CD14-positive monocyte (primary cell): ENCODE data around the gene MRGPRE. TPM values are rescaled to one million over a fixed set of nuclear protein-coding genes. Genes with fewer than 3 reads are reported as not detected.

ENCODE experiments used
- DNase-seq, 3 donors: peaks; one replicate each; pipeline ENCODE4 v3.0.0-alpha.2; 2011 to 2022
- H2AFZ ChIP-seq: 2 replicates; pipeline ENCODE4 v1.6.0; 2012; ENCODE audit warnings: mild to moderate bottlenecking, low read depth, low read length, inconsistent platforms; ENCODE audit not compliant: insufficient read depth, poor library complexity, severe bottlenecking
- H3K27ac ChIP-seq, 2 donors: 1 replicate in 1 of 2; 2 replicates in 1 of 2; pipeline ENCODE4 v1.5.1; 2012 to 2013; ENCODE audit warnings: low read length in 2 of 2, control low read depth in 1 of 2, inconsistent platforms in 1 of 2, low read depth in 1 of 2, mild to moderate bottlenecking in 1 of 2
- H3K27me3 ChIP-seq, 2 donors: one replicate each; pipeline versions ENCODE4 v1.6.0 to v1.6.1; 2011 to 2013; ENCODE audit warnings: low read length in 2 of 2; ENCODE audit not compliant: control insufficient read depth in 2 of 2, insufficient read depth in 2 of 2
- H3K36me3 ChIP-seq, 2 donors: replicated peaks in 1 of 2; 1 replicate in 1 of 2; 2 replicates in 1 of 2; pipeline versions ENCODE4 v1.5.1 to v1.6.1; 2012 to 2013; ENCODE audit warnings: low read length in 2 of 2, control low read depth in 1 of 2, inconsistent platforms in 1 of 2, mild to moderate bottlenecking in 1 of 2; ENCODE audit not compliant: insufficient read depth in 2 of 2, control insufficient read depth in 1 of 2
- H3K4me1 ChIP-seq, 2 donors: 1 replicate in 1 of 2; 2 replicates in 1 of 2; pipeline versions ENCODE4 v1.5.1 to v1.6.1; 2012 to 2013; ENCODE audit warnings: low read length in 2 of 2, control low read depth in 1 of 2, inconsistent platforms in 1 of 2, mild to moderate bottlenecking in 1 of 2, moderate library complexity in 1 of 2; ENCODE audit not compliant: insufficient read depth in 2 of 2, control insufficient read depth in 1 of 2
- H3K4me2 ChIP-seq: replicated peaks from 2 replicates; pipeline ENCODE3; 2012; ENCODE audit warnings: low read length, moderate library complexity, mild to moderate bottlenecking; ENCODE audit not compliant: poor library complexity, severe bottlenecking; ENCODE audit errors: extremely low read depth
- H3K4me3 ChIP-seq, 3 experiments: fragments of 200-600 bp in 1 of 3; sonication (generic) in 1 of 3; replicated peaks in 1 of 3; 1 replicate in 2 of 3; 2 replicates in 1 of 3; pipeline ENCODE4 v1.5.1; 2011 to 2013; ENCODE audit warnings: low read length in 3 of 3, mild to moderate bottlenecking in 3 of 3, control low read depth in 2 of 3, low read depth in 2 of 3, inconsistent platforms in 1 of 3, moderate library complexity in 1 of 3
- H3K79me2 ChIP-seq: 2 replicates; pipeline ENCODE4 v1.6.0; 2012; ENCODE audit warnings: mild to moderate bottlenecking, control low read depth, inconsistent platforms, low read length, moderate library complexity; ENCODE audit not compliant: insufficient read depth
- H3K9ac ChIP-seq: 2 replicates; pipeline ENCODE4 v1.6.0; 2017; ENCODE audit warnings: low read length, mild to moderate bottlenecking; ENCODE audit not compliant: insufficient read depth, poor library complexity, severe bottlenecking
- H3K9me3 ChIP-seq, 2 donors: replicated peaks in 1 of 2; 1 replicate in 1 of 2; 2 replicates in 1 of 2; pipeline versions ENCODE4 v1.5.1 to v1.6.1; 2012 to 2013; ENCODE audit warnings: low read length in 2 of 2, control low read depth in 1 of 2; ENCODE audit not compliant: control insufficient read depth in 1 of 2, insufficient read depth in 1 of 2
- H4K20me1 ChIP-seq: 2 replicates; pipeline ENCODE4 v1.6.0; 2012; ENCODE audit warnings: mild to moderate bottlenecking, low read length, control low read depth, moderate library complexity; ENCODE audit not compliant: insufficient read depth
- H3K27ac Mint-ChIP-seq, 7 donors: one replicate each; pipeline ENCODE4 v1.8.0; 2020; ENCODE audit warnings: mild to moderate bottlenecking in 7 of 7, mixed read lengths in 7 of 7, moderate library complexity in 6 of 7, inconsistent platforms in 2 of 7
- H3K27me3 Mint-ChIP-seq, 3 donors: one replicate each; pipeline ENCODE4 v1.8.0; 2021 to 2022; ENCODE audit warnings: low read depth in 3 of 3, mild to moderate bottlenecking in 3 of 3, mixed read lengths in 3 of 3, moderate library complexity in 3 of 3, inconsistent platforms in 1 of 3
- H3K36me3 Mint-ChIP-seq, 2 donors: one replicate each; pipeline ENCODE4 v1.8.0; 2020; ENCODE audit warnings: mixed read lengths in 2 of 2, inconsistent platforms in 1 of 2, mild to moderate bottlenecking in 1 of 2
- H3K4me1 Mint-ChIP-seq: one replicate; pipeline ENCODE4 v1.8.0; 2020; ENCODE audit warnings: mild to moderate bottlenecking, mixed read lengths
- H3K4me3 Mint-ChIP-seq, 2 donors: one replicate each; pipeline ENCODE4 v1.8.0; 2020; ENCODE audit warnings: mild to moderate bottlenecking in 2 of 2, mixed read lengths in 2 of 2, moderate library complexity in 1 of 2
- H3K9me3 Mint-ChIP-seq, 7 donors: one replicate each; pipeline ENCODE4 v1.8.0; 2020 to 2022; ENCODE audit warnings: mixed read lengths in 7 of 7, mild to moderate bottlenecking in 6 of 7, moderate library complexity in 6 of 7, inconsistent platforms in 2 of 7
- CTCF ChIP-seq: fragments of 200-600 bp; IDR thresholded peaks from one replicate; pipeline ENCODE4 v1.8.0; 2022; ENCODE audit warnings: antibody characterized with exemption, mild to moderate bottlenecking
- WGBS: methylation state at CpG from one replicate; pipeline ENCODE4 v1.1.5; 2013; ENCODE audit warnings: missing lambda C conversion rate; ENCODE audit not compliant: insufficient coverage; 5-methylcytosine and 5-hydroxymethylcytosine counted together
- intact Hi-C, 2 donors: fragments of 100-400 bp; cut with micrococcal nuclease; formaldehyde crosslinking; loops; one replicate each; pipeline versions ENCODE4 v1.15.0 to v1.15.1; 2023
- polyA plus RNA-seq, 3 donors: library from polyadenylated mRNA; depleted of rRNA in 1 of 3; unstranded in 2 of 3; stranded (reverse) in 1 of 3; fragments of 300-500 nt in 2 of 3; fragments of >200 nt in 1 of 3; fragmentation: Illumina TruSeq in 2 of 3; gene quantifications; 1 replicate in 2 of 3; 2 replicates in 1 of 3; pipeline ENCODE4 v1.2.3, GENCODE V29; 2012 to 2021

The MRGPRE gene
- polyA plus RNA-seq, 3 donors: not detected

DNA sequence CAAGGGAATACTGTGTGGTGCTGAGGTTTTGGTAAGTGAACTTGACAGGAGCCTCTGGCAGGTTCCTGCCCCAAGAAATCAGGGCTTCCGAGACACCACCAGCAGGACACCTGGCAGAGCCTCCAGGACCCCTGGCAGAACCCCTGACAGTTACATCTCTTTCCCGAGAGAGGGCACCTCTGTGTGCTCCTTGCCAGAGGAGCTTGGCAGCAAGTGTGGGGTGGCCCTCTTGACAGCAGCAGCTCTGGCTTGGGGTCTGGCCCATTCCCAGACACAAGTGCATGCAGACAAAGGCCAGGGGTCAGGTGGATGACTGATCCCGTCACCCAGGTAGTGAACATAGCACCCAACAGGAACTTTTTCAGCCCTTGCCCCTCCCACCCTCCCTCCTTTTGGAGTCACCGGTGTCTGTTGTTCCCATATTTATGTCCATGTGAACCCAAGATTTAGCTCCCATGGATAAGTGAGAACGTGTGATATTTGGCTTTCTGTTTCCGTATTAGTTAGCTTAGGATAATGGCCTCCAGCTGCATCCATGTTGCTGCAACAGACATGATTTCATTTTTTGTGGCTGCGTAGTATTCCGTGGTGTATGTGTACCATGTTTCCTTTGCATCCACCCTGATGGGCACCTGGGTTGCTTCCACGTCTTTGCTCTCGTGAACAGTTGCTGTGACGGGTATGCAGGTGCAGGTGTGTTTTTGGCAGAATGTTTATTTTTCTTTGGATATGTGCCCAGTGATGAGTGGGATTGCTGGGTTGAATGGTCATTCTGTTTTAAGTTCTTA, 45.9 kb downstream of the MRGPRE start:
- WGBS: 98% methylated on average over 8 of the region's 11 CpGs
- Mint-ChIP-seq H3K4me1 (no peaks in the 10 kb centered on the region), H3K9me3 (peaks cover 7 to 26% (median 15%) of the 10 kb centered on the region in 7 donors), H3K4me3 (no peak overlapping the region), H3K27ac (no peak overlapping the region), H3K27me3 (peaks cover 0 to 7% (median 4%) of the 10 kb centered on the region in 3 donors), H3K36me3 (no peaks in the 10 kb centered on the region)
- Histone ChIP-seq H3K9ac (no peak overlapping the region), H2AFZ (no peak overlapping the region), H3K27me3 (no peaks in the 10 kb centered on the region), H3K4me3 (no peak overlapping the region), H3K4me1 (no peaks in the 10 kb centered on the region), H3K4me2 (no peak overlapping the region), H3K36me3 (no peaks in the 10 kb centered on the region), H4K20me1 (no peaks in the 10 kb centered on the region), H3K79me2 (no peaks in the 10 kb centered on the region), H3K27ac (no peak overlapping the region), H3K9me3 (peaks cover 0 to 8% of the 10 kb centered on the region in 2 donors)
- no peak for DNase-seq
- TF ChIP-seq CTCF: no peak
- intact Hi-C loops: no loop called here

DNA sequence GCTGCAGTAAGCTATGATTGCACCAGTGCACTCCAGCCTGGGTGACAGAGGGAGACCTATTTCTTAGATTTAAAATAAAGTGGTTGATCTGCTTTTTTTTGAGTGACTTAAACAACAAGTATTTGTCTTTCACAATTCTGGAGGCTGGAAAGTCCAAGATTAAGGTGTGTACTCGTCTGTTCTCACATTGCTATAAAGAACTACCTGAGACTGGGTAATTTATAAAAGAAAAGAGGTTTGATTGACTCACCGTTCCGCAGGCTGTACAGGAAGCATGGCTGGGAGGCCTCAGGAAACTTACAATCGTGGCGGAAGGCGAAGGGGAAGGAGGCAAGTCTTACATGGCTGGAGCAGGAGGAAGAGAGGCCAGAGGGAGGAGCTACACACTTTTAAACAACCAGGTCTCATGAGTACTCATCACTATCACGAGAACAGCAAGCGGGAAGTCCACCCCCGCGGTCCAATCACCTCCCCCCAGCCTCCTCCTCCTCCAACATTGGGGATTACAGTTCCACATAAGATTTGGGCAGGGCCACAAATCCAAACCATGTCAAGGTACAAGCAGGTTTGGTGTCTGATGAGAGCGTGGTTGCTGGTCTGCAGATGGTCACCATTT, 47.4 kb downstream of the MRGPRE start:
- TF ChIP-seq CTCF: no peak
- Histone ChIP-seq H3K27me3 (no peaks in the 10 kb centered on the region), H3K79me2 (no peaks in the 10 kb centered on the region), H3K9me3 (peaks cover 0 to 8% of the 10 kb centered on the region in 2 donors), H4K20me1 (no peaks in the 10 kb centered on the region), H3K4me3 (no peak overlapping the region), H3K36me3 (no peaks in the 10 kb centered on the region), H3K4me1 (no peaks in the 10 kb centered on the region), H3K9ac (no peak overlapping the region), H3K27ac (no peak overlapping the region), H3K4me2 (no peak overlapping the region), H2AFZ (no peak overlapping the region)
- Mint-ChIP-seq H3K4me3 (no peak overlapping the region), H3K27me3 (peaks cover 0 to 9% (median 4%) of the 10 kb centered on the region in 3 donors), H3K4me1 (no peaks in the 10 kb centered on the region), H3K36me3 (no peaks in the 10 kb centered on the region), H3K27ac (peak overlapping the region in 2 of 7 donors; percentile 10 to 75), H3K9me3 (peaks cover 10 to 39% (median 19%) of the 10 kb centered on the region in 7 donors)
- intact Hi-C loops: no loop called here
- 100% methylated on average over 1 of the region's 11 CpGs for WGBS
- DNase-seq: no peak
